GM12892 (cell line): ENCODE results near the gene C1orf210.

Experiments
- POLR2A ChIP-seq: IDR thresholded peaks from 2 replicates; pipeline ENCODE4 v1.6.1; 2011; ENCODE audit warnings: low read depth, low read length, control low read depth
- POLR2AphosphoS5 ChIP-seq: IDR thresholded peaks from 2 replicates; pipeline ENCODE4 v1.6.1; 2011; ENCODE audit warnings: low read depth, low read length, control low read depth

- TF ChIP-seq POLR2A = no peak
- TF ChIP-seq POLR2AphosphoS5 = no peak
These were observed 40.0 kb upstream of the C1orf210 start for GRCh38 chr1:43325381-43325780.
